Limb (tissue), 2 donors: ENCODE data around the gene RNASE8.

Experiments
- DNase-seq, 2 donors: peaks; one replicate each; pipeline ENCODE4 v3.0.0-alpha.2; 2016; ENCODE audit errors: extremely low spot score in 2 of 2

Gene RNASE8

GRCh38 chr14:21072781-21073339 lies 15.2 kb downstream of the RNASE8 start:
- DNase-seq, result no peak

GRCh38 chr14:21073921-21074320 lies 16.3 kb downstream of the RNASE8 start:
- DNase-seq, result no peak

- no peak for DNase-seq
Measured at GRCh38 chr14:21074398-21075272, 17.0 kb downstream of the RNASE8 start.

DNA sequence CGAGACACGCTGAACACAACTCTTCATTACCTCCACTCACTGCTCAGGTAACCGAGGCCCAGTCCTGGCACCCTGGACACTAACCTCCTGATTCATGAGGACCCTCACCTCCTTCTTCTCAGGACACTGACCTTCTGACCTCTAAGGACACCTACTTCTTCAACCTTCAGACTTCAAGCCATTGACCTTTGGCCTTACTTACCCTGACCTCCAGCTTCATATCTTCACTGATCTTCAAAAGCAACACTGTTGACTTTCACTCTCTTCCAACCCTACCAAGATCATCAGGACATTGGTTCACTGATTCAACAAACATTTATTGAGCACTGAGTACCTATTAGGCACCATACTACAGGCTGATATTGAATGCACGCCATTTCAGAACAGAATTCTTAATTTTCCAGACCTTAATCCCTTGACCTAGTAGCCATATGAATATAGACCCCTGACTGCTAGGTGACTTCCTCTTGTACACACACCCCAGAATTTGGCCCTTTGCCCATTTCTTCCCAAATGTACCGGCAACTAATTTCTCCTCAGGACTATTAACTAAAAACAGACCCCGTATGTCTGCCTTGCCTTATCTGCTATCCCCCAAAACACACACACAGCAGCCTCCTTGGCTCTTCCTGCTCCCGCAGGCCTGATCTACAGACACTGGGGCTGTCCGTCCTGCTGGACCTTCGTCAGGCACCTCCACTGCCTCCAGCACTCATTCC lies 18.3 kb downstream of the RNASE8 start:
- no peak for DNase-seq

DNA sequence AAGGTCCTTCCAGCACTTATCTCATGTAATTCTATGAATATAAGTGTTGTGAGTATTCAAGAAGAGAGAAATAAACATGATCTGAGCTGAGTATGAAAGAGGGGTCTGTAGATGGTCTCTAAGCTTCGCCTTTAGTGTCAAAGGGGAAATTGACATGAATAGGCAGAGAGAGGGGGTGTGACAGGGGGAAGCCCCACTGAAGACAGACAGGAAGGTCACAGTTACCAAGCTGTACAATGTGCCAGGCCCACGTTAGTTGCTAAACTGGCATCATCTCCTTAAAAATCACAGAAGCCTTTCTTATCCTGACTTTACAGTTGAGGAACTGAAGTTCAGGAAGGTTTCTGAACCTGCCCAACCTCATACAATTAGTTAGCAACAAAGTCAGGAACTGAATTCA lies 20.1 kb downstream of the RNASE8 start:
- no peak for DNase-seq

GRCh38 chr14:21078287-21078686 lies 20.7 kb downstream of the RNASE8 start:
- DNase-seq, result no peak

- no peak for DNase-seq
Measured at GRCh38 chr14:21078726-21079125, 21.1 kb downstream of the RNASE8 start.

- DNase-seq, result no peak
Measured at GRCh38 chr14:21081521-21082142, 24.0 kb downstream of the RNASE8 start.

DNA sequence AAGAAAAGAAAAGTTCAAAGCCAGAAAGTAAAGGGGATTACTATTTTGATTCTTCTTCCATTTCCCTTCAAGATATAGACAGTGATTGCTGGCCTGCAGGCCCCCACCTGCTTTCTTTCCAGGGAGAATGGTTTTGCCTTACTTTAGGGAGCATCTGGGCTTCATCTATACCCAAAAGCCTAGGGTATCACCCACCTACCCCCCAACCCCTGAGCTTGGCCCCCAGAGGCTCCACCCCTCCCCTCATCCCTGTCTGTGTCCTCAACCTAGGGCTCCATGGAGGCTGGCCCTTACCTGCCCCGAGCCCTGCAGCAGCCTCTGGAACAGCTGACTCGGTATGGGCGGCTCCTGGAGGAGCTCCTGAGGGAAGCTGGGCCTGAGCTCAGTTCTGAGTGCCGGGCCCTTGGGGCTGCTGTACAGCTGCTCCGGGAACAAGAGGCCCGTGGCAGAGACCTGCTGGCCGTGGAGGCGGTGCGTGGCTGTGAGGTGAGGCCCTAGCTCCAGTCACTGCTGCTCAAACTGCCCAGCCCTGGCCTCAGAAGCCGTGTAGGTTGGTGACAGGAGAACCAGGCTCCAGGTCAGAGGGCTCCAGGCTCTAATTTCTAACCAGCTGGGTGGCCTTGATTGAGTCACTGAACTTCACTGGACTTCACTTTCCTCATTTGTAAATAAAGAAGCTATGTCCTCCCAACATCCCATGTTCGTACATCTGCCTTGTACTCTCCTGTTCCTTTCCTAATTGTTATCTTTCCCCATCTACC lies 26.1 kb downstream of the RNASE8 start:
- DNase-seq, result no peak

DNA sequence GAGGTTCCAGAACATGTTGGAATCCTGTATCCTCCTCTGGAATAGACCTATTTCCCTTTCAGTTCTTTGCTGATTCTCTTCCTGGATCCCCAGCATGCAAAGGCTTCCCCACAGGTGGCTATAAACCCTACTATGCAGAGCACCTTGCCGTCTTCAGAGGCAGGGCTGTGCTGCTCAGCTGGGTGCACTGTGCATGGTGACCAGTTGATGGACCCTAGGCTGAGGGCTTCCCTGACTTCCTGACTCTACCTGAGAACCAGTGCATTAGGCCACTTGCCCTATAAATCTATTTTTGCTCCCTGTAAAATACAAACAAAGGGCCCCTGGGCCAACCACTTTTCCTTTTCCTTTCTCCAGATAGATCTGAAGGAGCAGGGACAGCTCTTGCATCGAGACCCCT lies 26.8 kb downstream of the RNASE8 start:
- DNase-seq, result no peak

- no peak for DNase-seq
Measured at GRCh38 chr14:21084998-21085853, 27.6 kb downstream of the RNASE8 start.

GRCh38 chr14:21086908-21087293 lies 29.3 kb downstream of the RNASE8 start:
- no peak for DNase-seq

- peak; percentile 69 to 73 for DNase-seq
Measured at GRCh38 chr14:21087294-21088091, 29.9 kb downstream of the RNASE8 start.

DNA sequence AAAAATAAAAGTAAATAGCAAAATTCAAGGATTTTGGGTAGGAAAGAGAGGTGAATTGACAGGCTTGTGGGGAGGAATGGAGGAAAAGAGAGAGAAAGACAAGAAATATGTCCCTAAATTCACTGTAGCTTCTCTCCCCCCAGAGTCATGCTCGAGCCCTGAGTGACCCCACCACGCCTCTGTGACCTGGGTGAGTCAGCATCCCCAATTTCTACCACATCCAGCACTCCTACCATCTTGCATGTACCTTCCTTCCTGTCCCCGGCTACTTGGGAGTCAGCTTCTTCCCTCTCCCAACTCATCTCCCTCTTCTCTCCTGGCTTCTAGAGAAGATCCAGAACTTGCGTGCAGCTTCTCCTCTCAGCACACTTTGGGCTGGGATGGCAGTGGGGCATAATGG lies 31.1 kb downstream of the RNASE8 start:
- no peak for DNase-seq

DNA sequence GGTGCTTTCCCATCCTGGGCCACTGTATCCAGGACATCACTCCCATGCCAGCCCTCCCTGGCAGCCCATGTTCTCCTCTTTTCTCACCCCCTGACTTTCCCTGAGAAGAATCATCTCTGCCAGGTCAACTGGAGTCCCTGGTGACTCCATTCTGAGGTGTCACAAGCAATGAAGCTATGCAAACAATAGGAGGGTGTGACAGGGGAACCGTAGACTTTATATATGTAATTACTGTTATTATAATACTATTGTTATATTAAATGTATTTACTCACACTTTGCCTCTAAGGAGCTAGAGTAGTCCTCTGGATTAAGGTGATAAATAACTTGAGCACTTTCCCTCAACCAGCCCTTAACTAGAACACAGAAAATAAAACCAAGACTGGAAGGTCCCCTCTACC lies 31.6 kb downstream of the RNASE8 start:
- no peak for DNase-seq

- no peak for DNase-seq
Measured at GRCh38 chr14:21089877-21090193, 32.2 kb downstream of the RNASE8 start.

DNA sequence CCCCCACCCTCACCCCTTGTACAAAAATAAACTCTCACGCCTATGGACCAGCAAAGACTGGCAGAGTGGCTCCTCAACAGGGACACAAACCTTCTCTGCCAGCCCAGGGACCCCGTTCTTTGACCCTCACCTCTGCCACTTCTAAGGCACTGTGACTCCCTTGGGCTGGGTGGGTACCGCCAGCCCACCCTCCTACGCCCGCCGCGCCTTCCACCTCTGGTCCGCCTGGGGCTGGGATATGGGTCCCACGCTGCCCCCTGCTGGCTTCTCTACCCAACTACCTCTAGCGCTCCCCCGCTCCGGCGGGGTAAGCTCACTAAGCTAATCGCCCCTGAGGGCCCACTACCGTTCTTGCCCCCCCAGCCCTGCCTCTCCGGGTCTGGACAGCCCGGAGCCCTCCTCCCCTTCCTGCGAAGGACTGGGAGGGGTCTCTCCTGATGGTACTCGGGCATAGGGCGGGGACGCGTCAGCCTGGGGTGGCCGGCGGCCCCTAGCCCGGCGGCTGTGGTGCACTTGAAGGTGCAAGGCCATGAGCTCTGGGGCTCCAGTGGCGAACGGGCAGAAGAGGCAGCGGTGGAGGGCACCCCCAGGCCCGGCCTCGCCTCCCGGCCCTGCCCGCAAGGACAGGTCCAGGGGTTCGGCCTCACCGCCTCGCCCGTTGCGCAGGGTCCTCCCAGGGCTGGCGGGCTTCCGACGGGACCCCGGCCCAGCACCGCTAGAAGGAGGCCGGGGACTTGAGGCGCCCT lies 32.7 kb downstream of the RNASE8 start:
- peak in 1 of 2 donors; percentile 61 for DNase-seq

GRCh38 chr14:21090940-21091663 lies 33.5 kb downstream of the RNASE8 start:
- DNase-seq, result no peak
